RWPE2 (cell line): ENCODE measurements around the gene PRF1.

Experiments used
- ATAC-seq: fragments of 200-7000 bp; cut with Tn5 transposase; 3 replicates; pipeline ENCODE4 v1.9.1; 2021; ENCODE audit warnings: low read depth
- DNase-seq: peaks from one replicate; pipeline ENCODE4 v3.0.0-alpha.2; 2020; ENCODE audit warnings: low spot score
- H3K27ac ChIP-seq: fragments of 450-650 bp; 2 replicates; pipeline ENCODE4 v1.5.1; 2017; ENCODE audit warnings: mild to moderate bottlenecking; ENCODE audit not compliant: poor library complexity, severe bottlenecking
- H3K27me3 ChIP-seq: fragments of 250-450 bp; sonication (Bioruptor Pico); 2 replicates; pipeline ENCODE4 v1.5.1; 2021; ENCODE audit warnings: mild to moderate bottlenecking, moderate library complexity; ENCODE audit not compliant: insufficient read depth, poor library complexity, severe bottlenecking
- H3K36me3 ChIP-seq: fragments of 250-450 bp; sonication (Bioruptor Pico); 2 replicates; pipeline ENCODE4 v1.5.1; 2020; ENCODE audit warnings: low read depth, mild to moderate bottlenecking, moderate library complexity
- H3K4me1 ChIP-seq: fragments of 250-450 bp; sonication (Bioruptor Pico); 2 replicates; pipeline ENCODE4 v1.5.1; 2021; ENCODE audit warnings: mild to moderate bottlenecking, moderate library complexity; ENCODE audit not compliant: insufficient read depth, poor library complexity, severe bottlenecking
- H3K4me3 ChIP-seq: fragments of 250-450 bp; sonication (Bioruptor Pico); 2 replicates; pipeline ENCODE4 v1.5.1; 2021; ENCODE audit warnings: mild to moderate bottlenecking, moderate library complexity; ENCODE audit not compliant: severe bottlenecking
- H3K9me3 ChIP-seq: fragments of 250-450 bp; sonication (Bioruptor Pico); 2 replicates; pipeline ENCODE4 v1.5.1; 2021; ENCODE audit warnings: mild to moderate bottlenecking, moderate library complexity; ENCODE audit not compliant: severe bottlenecking
- CTCF ChIP-seq: fragments of 450-650 bp; IDR thresholded peaks from one replicate; pipeline ENCODE4 v1.5.1; 2017; ENCODE audit warnings: mild to moderate bottlenecking, moderate library complexity; ENCODE audit not compliant: poor library complexity, severe bottlenecking

The PRF1 gene

GRCh38 chr10:70563230-70563629, 39.3 kb downstream of the PRF1 start:
- no peak for ATAC-seq
- TF ChIP-seq CTCF: no peak
- Histone ChIP-seq H3K4me3 (no peak overlapping the region), H3K27ac (no peak overlapping the region), H3K27me3 (no peaks in the 10 kb centered on the region), H3K36me3 (no peaks in the 10 kb centered on the region), H3K4me1 (no peaks in the 10 kb centered on the region), H3K9me3 (no peaks in the 10 kb centered on the region)
- no peak for DNase-seq

GRCh38 chr10:70562036-70562755, 40.3 kb downstream of the PRF1 start:
- no peaks in the 10 kb centered on the region for H3K9me3 ChIP-seq
- no peak overlapping the region for H3K27ac ChIP-seq
- H3K36me3 ChIP-seq: no peaks in the 10 kb centered on the region
- ATAC-seq: no peak
- H3K4me3 ChIP-seq: no peak overlapping the region
- H3K27me3 ChIP-seq: no peaks in the 10 kb centered on the region
- DNase-seq: peak; percentile 30
- H3K4me1 ChIP-seq: no peaks in the 10 kb centered on the region
- no peak for TF ChIP-seq CTCF

- no peak overlapping the region for H3K27ac ChIP-seq
- peak; percentile 24 for DNase-seq
- no peaks in the 10 kb centered on the region for H3K27me3 ChIP-seq
- TF ChIP-seq CTCF: no peak
- H3K4me1 ChIP-seq: no peaks in the 10 kb centered on the region
- ATAC-seq: no peak
- H3K9me3 ChIP-seq: no peaks in the 10 kb centered on the region
- no peak overlapping the region for H3K4me3 ChIP-seq
- no peaks in the 10 kb centered on the region for H3K36me3 ChIP-seq
Measured at GRCh38 chr10:70561558-70561957, 41.0 kb downstream of the PRF1 start.

GRCh38 chr10:70561070-70561469, 41.5 kb downstream of the PRF1 start:
- H3K4me3 ChIP-seq: no peak overlapping the region
- no peak overlapping the region for H3K27ac ChIP-seq
- H3K9me3 ChIP-seq: no peaks in the 10 kb centered on the region
- DNase-seq: peak; percentile 40
- H3K27me3 ChIP-seq: no peaks in the 10 kb centered on the region
- no peak for TF ChIP-seq CTCF
- H3K36me3 ChIP-seq: no peaks in the 10 kb centered on the region
- ATAC-seq: no peak
- H3K4me1 ChIP-seq: no peaks in the 10 kb centered on the region

- Histone ChIP-seq H3K27me3 (no peaks in the 10 kb centered on the region), H3K27ac (no peak overlapping the region), H3K36me3 (no peaks in the 10 kb centered on the region), H3K9me3 (no peaks in the 10 kb centered on the region), H3K4me3 (no peak overlapping the region), H3K4me1 (no peaks in the 10 kb centered on the region)
- ATAC-seq: no peak
- TF ChIP-seq CTCF: no peak
- peak; percentile 25 for DNase-seq
Measured at GRCh38 chr10:70560511-70560941, 42.0 kb downstream of the PRF1 start.
